Astrocyte (in vitro differentiated cells and primary cell): Measurements from ENCODE around the gene ST6GAL2.

ENCODE experiments used
- CTCF ChIP-seq: IDR thresholded peaks from 2 replicates; pipeline ENCODE4 v1.5.1; 2011; ENCODE audit warnings: low read depth, mild to moderate bottlenecking, inconsistent platforms, low read length, moderate library complexity; ENCODE audit not compliant: insufficient read depth
- EZH2 ChIP-seq: IDR thresholded peaks from 2 replicates; pipeline ENCODE4 v1.6.1; 2012; ENCODE audit warnings: mild to moderate bottlenecking, low read length, inconsistent platforms; ENCODE audit not compliant: insufficient read depth

GRCh38 chr2:106876699-106877098 is 9.3 kb downstream of the ST6GAL2 start:
- no peak for TF ChIP-seq CTCF
- no peak for TF ChIP-seq EZH2
